Esophagus squamous epithelium (tissue), 5 donors: ENCODE measurements around the gene ASXL3. TPM values are rescaled to one million over a fixed set of nuclear protein-coding genes. Genes with fewer than 3 reads are reported as not detected.

Experiments used
- DNase-seq: peaks from one replicate; lab custom pipeline; 2025; lab: John Stamatoyannopoulos, UW
- H3K27ac ChIP-seq, 4 donors: fragments of 200-600 bp; sonication (generic); one replicate each; pipeline ENCODE4 v1.5.1; 2016 to 2019; ENCODE audit warnings: mild to moderate bottlenecking in 1 of 4
- H3K27me3 ChIP-seq, 4 donors: fragments of 200-600 bp; sonication (generic); 1 replicate in 3 of 4; 2 replicates in 1 of 4; pipeline versions ENCODE4 v1.5.1 to v1.6.0; 2017 to 2021; ENCODE audit warnings: antibody characterized with exemption in 1 of 4
- H3K36me3 ChIP-seq, 3 donors: fragments of 200-600 bp; sonication (generic); one replicate each; pipeline ENCODE4 v1.5.1; 2016 to 2019
- H3K4me1 ChIP-seq, 3 donors: fragments of 200-600 bp; sonication (generic); one replicate each; pipeline ENCODE4 v1.5.1; 2017 to 2019
- H3K4me3 ChIP-seq, 4 donors: fragments of 200-600 bp; sonication (generic); 1 replicate in 3 of 4; 2 replicates in 1 of 4; pipeline ENCODE4 v1.5.1; 2016 to 2019; ENCODE audit warnings: mild to moderate bottlenecking in 2 of 4, moderate library complexity in 1 of 4
- H3K9me3 ChIP-seq, 3 donors: fragments of 200-600 bp; sonication (generic); one replicate each; pipeline ENCODE4 v1.5.1; 2016 to 2019
- CTCF ChIP-seq, 6 experiments: fragments of 450-650 bp in 4 of 6; fragments of 200-600 bp in 2 of 6; sonication (generic) in 2 of 6; IDR thresholded peaks; one replicate each; pipeline ENCODE4 v1.5.1; 2016 to 2019; ENCODE audit warnings: antibody characterized with exemption in 6 of 6, mild to moderate bottlenecking in 4 of 6, moderate library complexity in 4 of 6
- POLR2A ChIP-seq, 4 donors: fragments of 450-650 bp; IDR thresholded peaks; one replicate each; pipeline ENCODE4 v1.6.1; 2017; ENCODE audit warnings: antibody characterized with exemption in 4 of 4, mild to moderate bottlenecking in 4 of 4, moderate library complexity in 3 of 4
- WGBS, 2 donors: methylation state at CpG; one replicate each; pipeline ENCODE4 v1.1.5; 2018; 5-methylcytosine and 5-hydroxymethylcytosine counted together
- intact Hi-C: fragments of 100-400 bp; cut with DNase I; formaldehyde crosslinking; loops from one replicate; pipeline ENCODE4 v1.15.0; 2022
- total RNA-seq, 4 donors: library from RNA; depleted of rRNA; stranded (reverse); fragments of >200 nt; gene quantifications; one replicate each; pipeline ENCODE4 v1.1.0, GENCODE V29; 2016
- donor health status: DM: yes; HTN: yes; CAD: no.

The ASXL3 gene
- total RNA-seq, 4 donors from 2014 or later, result 0.18 to 0.57 (median 0.18) TPM; not detected in 1

GRCh38 chr18:33749834-33750233 is 171.8 kb downstream of the ASXL3 start:
- Histone ChIP-seq H3K4me3 (no peak overlapping the region), H3K9me3 (no peaks in the 10 kb centered on the region), H3K4me1 (no peaks in the 10 kb centered on the region), H3K36me3 (no peaks in the 10 kb centered on the region), H3K27ac (no peak overlapping the region), H3K27me3 (no peaks in the 10 kb centered on the region)
- no peak for DNase-seq
- 50 to 75% methylated on average over 9 of the region's 9 CpGs for WGBS, 2 donors
- intact Hi-C loops, result no loop called here
- TF ChIP-seq CTCF (IDR thresholded peaks at IDR 0.05) (no peak), POLR2A (IDR thresholded peaks at IDR 0.05) (no peak)

- Histone ChIP-seq H3K4me3 (no peak overlapping the region), H3K36me3 (no peaks in the 10 kb centered on the region), H3K27ac (no peak overlapping the region), H3K9me3 (no peaks in the 10 kb centered on the region), H3K27me3 (no peaks in the 10 kb centered on the region), H3K4me1 (no peaks in the 10 kb centered on the region)
- DNase-seq, result no peak
- intact Hi-C loops, result no loop called here
- TF ChIP-seq POLR2A (IDR thresholded peaks at IDR 0.05) (no peak), CTCF (IDR thresholded peaks at IDR 0.05) (no peak)
- 66 to 69% methylated on average over 3 of the region's 3 CpGs for WGBS, 2 donors
Measured at GRCh38 chr18:33750366-33750765, 172.3 kb downstream of the ASXL3 start.

GRCh38 chr18:33751613-33752221 is 173.7 kb downstream of the ASXL3 start:
- intact Hi-C loops, result no loop called here
- H3K4me1 ChIP-seq, result no peaks in the 10 kb centered on the region
- TF ChIP-seq POLR2A (IDR thresholded peaks at IDR 0.05), result no peak
- TF ChIP-seq CTCF (IDR thresholded peaks at IDR 0.05), result peak in 4 of 6 experiments; percentile 21 to 55 (median 44)
- H3K4me3 ChIP-seq, result no peak overlapping the region
- H3K27ac ChIP-seq, result no peak overlapping the region
- no peaks in the 10 kb centered on the region for H3K9me3 ChIP-seq
- 26 to 27% methylated on average over 4 of the region's 4 CpGs for WGBS, 2 donors
- no peaks in the 10 kb centered on the region for H3K27me3 ChIP-seq
- DNase-seq, result no peak
- no peaks in the 10 kb centered on the region for H3K36me3 ChIP-seq

GRCh38 chr18:33755391-33755790 is 177.4 kb downstream of the ASXL3 start:
- no peaks in the 10 kb centered on the region for H3K27me3 ChIP-seq
- DNase-seq, result no peak
- 62 to 66% methylated on average over 3 of the region's 3 CpGs for WGBS, 2 donors
- H3K4me1 ChIP-seq, result no peaks in the 10 kb centered on the region
- H3K27ac ChIP-seq, result no peak overlapping the region
- intact Hi-C loops, result no loop called here
- H3K4me3 ChIP-seq, result no peak overlapping the region
- TF ChIP-seq POLR2A (IDR thresholded peaks at IDR 0.05), result no peak
- no peak for TF ChIP-seq CTCF (IDR thresholded peaks at IDR 0.05)
- H3K36me3 ChIP-seq, result no peaks in the 10 kb centered on the region
- H3K9me3 ChIP-seq, result no peaks in the 10 kb centered on the region

GRCh38 chr18:33755931-33756560 is 178.0 kb downstream of the ASXL3 start:
- intact Hi-C loops, result no loop called here
- 17 to 32% methylated on average over 6 of the region's 6 CpGs for WGBS, 2 donors
- Histone ChIP-seq H3K4me3 (no peak overlapping the region), H3K27me3 (no peaks in the 10 kb centered on the region), H3K36me3 (no peaks in the 10 kb centered on the region), H3K27ac (peak overlapping the region in 1 of 4 donors; percentile 46), H3K4me1 (no peaks in the 10 kb centered on the region), H3K9me3 (no peaks in the 10 kb centered on the region)
- TF ChIP-seq CTCF (IDR thresholded peaks at IDR 0.05), result no peak
- TF ChIP-seq POLR2A (IDR thresholded peaks at IDR 0.05), result no peak
- no peak for DNase-seq
